DND-41 (cell line): ENCODE results near the gene TIMMDC1.

Source experiments
- EZH2 ChIP-seq: IDR thresholded peaks from 3 replicates; pipeline ENCODE4 v1.6.1; 2012; ENCODE audit warnings: borderline replicate concordance, low read depth, mild to moderate bottlenecking, moderate library complexity, low read length, inconsistent platforms; ENCODE audit not compliant: severe bottlenecking
- TF ChIP-seq, protein P1 (sequence below): IDR thresholded peaks from 2 replicates; pipeline ENCODE4 v1.5.1; 2012; ENCODE audit warnings: borderline replicate concordance, low read length, moderate library complexity, mild to moderate bottlenecking; ENCODE audit not compliant: poor library complexity, severe bottlenecking; ENCODE audit errors: extremely low read depth

GRCh38 chr3:119558626-119559317 lies 60.4 kb downstream of the TIMMDC1 start:
- TF ChIP-seq, protein P1, sequence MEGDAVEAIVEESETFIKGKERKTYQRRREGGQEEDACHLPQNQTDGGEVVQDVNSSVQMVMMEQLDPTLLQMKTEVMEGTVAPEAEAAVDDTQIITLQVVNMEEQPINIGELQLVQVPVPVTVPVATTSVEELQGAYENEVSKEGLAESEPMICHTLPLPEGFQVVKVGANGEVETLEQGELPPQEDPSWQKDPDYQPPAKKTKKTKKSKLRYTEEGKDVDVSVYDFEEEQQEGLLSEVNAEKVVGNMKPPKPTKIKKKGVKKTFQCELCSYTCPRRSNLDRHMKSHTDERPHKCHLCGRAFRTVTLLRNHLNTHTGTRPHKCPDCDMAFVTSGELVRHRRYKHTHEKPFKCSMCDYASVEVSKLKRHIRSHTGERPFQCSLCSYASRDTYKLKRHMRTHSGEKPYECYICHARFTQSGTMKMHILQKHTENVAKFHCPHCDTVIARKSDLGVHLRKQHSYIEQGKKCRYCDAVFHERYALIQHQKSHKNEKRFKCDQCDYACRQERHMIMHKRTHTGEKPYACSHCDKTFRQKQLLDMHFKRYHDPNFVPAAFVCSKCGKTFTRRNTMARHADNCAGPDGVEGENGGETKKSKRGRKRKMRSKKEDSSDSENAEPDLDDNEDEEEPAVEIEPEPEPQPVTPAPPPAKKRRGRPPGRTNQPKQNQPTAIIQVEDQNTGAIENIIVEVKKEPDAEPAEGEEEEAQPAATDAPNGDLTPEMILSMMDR: no peak
- no peak for TF ChIP-seq EZH2
